Gastrocnemius medialis (tissue), 4 donors: ENCODE measurements around the gene CRYBB3. TPM values are rescaled to one million over a fixed set of nuclear protein-coding genes. Genes with fewer than 3 reads are reported as not detected.

Source experiments
- ATAC-seq, 2 donors: fragments of 150-250 bp; one replicate each; pipeline ENCODE4 v1.9.1; 2016
- DNase-seq, 2 donors: peaks; one replicate each; pipeline ENCODE4 v3.0.0-alpha.2; 2019
- H3K27ac ChIP-seq, 4 donors: fragments of 200-600 bp; sonication (generic); 1 replicate in 1 of 4; 2 replicates in 3 of 4; pipeline ENCODE4 v1.5.1; 2016 to 2018; ENCODE audit warnings: mild to moderate bottlenecking in 2 of 4, moderate library complexity in 1 of 4
- H3K27me3 ChIP-seq, 3 donors: fragments of 200-600 bp; sonication (generic) in 2 of 3; 1 replicate in 1 of 3; 2 replicates in 2 of 3; pipeline versions ENCODE4 v1.5.1 to v1.6.0; 2016 to 2019; ENCODE audit warnings: mild to moderate bottlenecking in 1 of 3, moderate library complexity in 1 of 3
- H3K36me3 ChIP-seq, 2 donors: fragments of 200-600 bp; sonication (generic) in 1 of 2; one replicate each; pipeline ENCODE4 v1.5.1; 2017 to 2018
- H3K4me1 ChIP-seq, 2 donors: fragments of 200-600 bp; sonication (generic) in 1 of 2; one replicate each; pipeline ENCODE4 v1.5.1; 2016 to 2017; ENCODE audit warnings: mild to moderate bottlenecking in 2 of 2
- H3K4me3 ChIP-seq, 4 donors: fragments of 200-600 bp; sonication (generic) in 3 of 4; 1 replicate in 1 of 4; 2 replicates in 3 of 4; pipeline ENCODE4 v1.5.1; 2016 to 2019; ENCODE audit warnings: mild to moderate bottlenecking in 2 of 4
- H3K9me3 ChIP-seq, 3 donors: fragments of 200-600 bp; sonication (generic) in 2 of 3; 1 replicate in 1 of 3; 2 replicates in 2 of 3; pipeline ENCODE4 v1.5.1; 2016 to 2019
- CTCF ChIP-seq, 5 experiments: fragments of 450-650 bp in 3 of 5; fragments of 200-600 bp in 2 of 5; sonication (generic) in 2 of 5; IDR thresholded peaks in 4 of 5; conservative IDR thresholded peaks in 1 of 5; 1 replicate in 4 of 5; 2 replicates in 1 of 5; pipeline ENCODE4 v1.5.1; 2016 to 2019; ENCODE audit warnings: antibody characterized with exemption in 5 of 5, mild to moderate bottlenecking in 3 of 5, moderate library complexity in 3 of 5
- POLR2A ChIP-seq, 2 donors: fragments of 450-650 bp; IDR thresholded peaks; one replicate each; pipeline ENCODE4 v1.6.1; 2017; ENCODE audit warnings: antibody characterized with exemption in 2 of 2, mild to moderate bottlenecking in 2 of 2, moderate library complexity in 2 of 2
- in situ Hi-C, 4 donors: fragments of 200-750 bp; cut with MboI; loops; one replicate each; pipeline versions ENCODE4 v1.15.0 to v1.8.0; 2017; ENCODE audit warnings: low sequenced_read_pairs in 4 of 4
- intact Hi-C: fragments of 100-400 bp; cut with DNase I; formaldehyde crosslinking; loops from one replicate; pipeline ENCODE4 v1.15.1; 2023; ENCODE audit warnings: low total_unique reads
- total RNA-seq, 4 donors: library from RNA; depleted of rRNA; stranded (reverse); fragments of >200 nt; gene quantifications; one replicate each; pipeline versions ENCODE4 v1.1.0 to v1.2.3, GENCODE V29; 2016

Gene CRYBB3
- total RNA-seq, 4 donors from 2014 or later, result not detected

- intact Hi-C loops, result no loop called here
- TF ChIP-seq POLR2A (IDR thresholded peaks at IDR 0.05), result no peak
- TF ChIP-seq CTCF (IDR thresholded peaks at IDR 0.05 in 4 of 5, conservative IDR thresholded peaks at IDR 0.05 in 1 of 5), result no peak
- no peak for ATAC-seq
- Histone ChIP-seq H3K9me3 (no peaks in the 10 kb centered on the region), H3K27me3 (no peaks in the 10 kb centered on the region), H3K36me3 (no peaks in the 10 kb centered on the region), H3K27ac (no peak overlapping the region), H3K4me3 (no peak overlapping the region), H3K4me1 (no peaks in the 10 kb centered on the region)
- DNase-seq, result no peak
- in situ Hi-C loops, result no loop called here
These were observed 8.0 kb downstream of the CRYBB3 start for GRCh38 chr22:25207553-25208157.

GRCh38 chr22:25208328-25208727 is 8.7 kb downstream of the CRYBB3 start:
- Histone ChIP-seq H3K9me3 (no peaks in the 10 kb centered on the region), H3K27me3 (no peaks in the 10 kb centered on the region), H3K4me1 (no peaks in the 10 kb centered on the region), H3K36me3 (no peaks in the 10 kb centered on the region), H3K27ac (no peak overlapping the region), H3K4me3 (no peak overlapping the region)
- DNase-seq (no peak), ATAC-seq (no peak)
- TF ChIP-seq POLR2A (IDR thresholded peaks at IDR 0.05), result no peak
- in situ Hi-C loops, result no loop called here
- intact Hi-C loops, result no loop called here

GRCh38 chr22:25208743-25209505 is 9.3 kb downstream of the CRYBB3 start:
- Histone ChIP-seq H3K9me3 (no peaks in the 10 kb centered on the region), H3K36me3 (no peaks in the 10 kb centered on the region), H3K27me3 (no peaks in the 10 kb centered on the region), H3K4me1 (no peaks in the 10 kb centered on the region), H3K4me3 (no peak overlapping the region), H3K27ac (no peak overlapping the region)
- intact Hi-C loops, result no loop called here
- ATAC-seq (no peak), DNase-seq (no peak)
- TF ChIP-seq POLR2A (IDR thresholded peaks at IDR 0.05) (no peak), CTCF (IDR thresholded peaks at IDR 0.05 in 4 of 5, conservative IDR thresholded peaks at IDR 0.05 in 1 of 5) (no peak)
- in situ Hi-C loops, result no loop called here

- Histone ChIP-seq H3K36me3 (no peaks in the 10 kb centered on the region), H3K27me3 (no peaks in the 10 kb centered on the region), H3K4me3 (no peak overlapping the region), H3K27ac (no peak overlapping the region), H3K9me3 (no peaks in the 10 kb centered on the region), H3K4me1 (no peaks in the 10 kb centered on the region)
- in situ Hi-C loops, result no loop called here
- ATAC-seq, result no peak
- DNase-seq, result no peak
- TF ChIP-seq CTCF (IDR thresholded peaks at IDR 0.05 in 4 of 5, conservative IDR thresholded peaks at IDR 0.05 in 1 of 5), result no peak
- no peak for TF ChIP-seq POLR2A (IDR thresholded peaks at IDR 0.05)
- intact Hi-C loops, result no loop called here
These were observed 11.1 kb downstream of the CRYBB3 start for GRCh38 chr22:25210793-25211192.

- no peak for TF ChIP-seq CTCF (IDR thresholded peaks at IDR 0.05 in 4 of 5, conservative IDR thresholded peaks at IDR 0.05 in 1 of 5)
- no peak for TF ChIP-seq POLR2A (IDR thresholded peaks at IDR 0.05)
- in situ Hi-C loops, result no loop called here
- no peak overlapping the region for H3K27ac ChIP-seq
These were observed 12.7 kb downstream of the CRYBB3 start for GRCh38 chr22:25212337-25212736.

More at GRCh38 chr22:25212337-25212736, 12.7 kb downstream of the CRYBB3 start:
- H3K4me3 ChIP-seq, result no peak overlapping the region
- DNase-seq (no peak), ATAC-seq (no peak)
- no peaks in the 10 kb centered on the region for H3K27me3 ChIP-seq
- no peaks in the 10 kb centered on the region for H3K36me3 ChIP-seq
- intact Hi-C loops, result no loop called here
- H3K4me1 ChIP-seq, result no peaks in the 10 kb centered on the region
- no peaks in the 10 kb centered on the region for H3K9me3 ChIP-seq
